GM21381 (cell line): ENCODE data around the gene TMCC2.

ENCODE experiments used
- ATAC-seq: cut with Tn5 transposase; IDR thresholded peaks from one replicate; pipeline ENCODE4 v1.9.1; 2021; ENCODE audit warnings: mild to moderate bottlenecking, moderate library complexity; ENCODE audit not compliant: unreplicated experiment

Gene TMCC2

GRCh38 chr1:205321959-205322283 lies 94.2 kb downstream of the TMCC2 start:
- ATAC-seq: no peak
